Gastrocnemius medialis (tissue), 4 donors: ENCODE measurements around the gene SREK1.

Source experiments
- POLR2A ChIP-seq, 2 donors: fragments of 450-650 bp; IDR thresholded peaks; one replicate each; pipeline ENCODE4 v1.6.1; 2017; ENCODE audit warnings: antibody characterized with exemption in 2 of 2, mild to moderate bottlenecking in 2 of 2, moderate library complexity in 2 of 2
- TF ChIP-seq, protein P1 (sequence below), 5 experiments: fragments of 450-650 bp in 3 of 5; fragments of 200-600 bp in 2 of 5; sonication (generic) in 2 of 5; IDR thresholded peaks in 4 of 5; conservative IDR thresholded peaks in 1 of 5; 1 replicate in 4 of 5; 2 replicates in 1 of 5; pipeline ENCODE4 v1.5.1; 2016 to 2019; ENCODE audit warnings: antibody characterized with exemption in 5 of 5, mild to moderate bottlenecking in 3 of 5, moderate library complexity in 3 of 5

DNA sequence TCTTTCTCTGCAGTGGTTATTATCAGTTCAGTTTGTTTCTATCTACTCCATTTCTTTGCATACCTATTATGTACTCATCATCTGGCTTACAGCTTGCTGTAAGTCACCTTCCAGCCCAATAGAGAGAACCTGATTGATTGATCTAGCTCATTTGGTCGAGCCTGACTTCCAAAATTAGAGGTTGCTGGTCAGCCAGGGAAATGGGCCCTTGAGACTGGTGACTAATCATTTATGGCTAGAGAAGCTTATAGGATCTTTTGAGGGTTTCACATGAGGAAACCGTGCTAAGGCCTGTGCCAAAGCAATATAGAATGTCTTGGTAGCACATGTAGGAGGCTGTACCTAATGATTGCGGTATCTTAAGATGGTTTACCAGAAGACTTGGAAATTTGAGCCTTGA lies 5.8 kb downstream of the SREK1 start:
- TF ChIP-seq, protein P1, sequence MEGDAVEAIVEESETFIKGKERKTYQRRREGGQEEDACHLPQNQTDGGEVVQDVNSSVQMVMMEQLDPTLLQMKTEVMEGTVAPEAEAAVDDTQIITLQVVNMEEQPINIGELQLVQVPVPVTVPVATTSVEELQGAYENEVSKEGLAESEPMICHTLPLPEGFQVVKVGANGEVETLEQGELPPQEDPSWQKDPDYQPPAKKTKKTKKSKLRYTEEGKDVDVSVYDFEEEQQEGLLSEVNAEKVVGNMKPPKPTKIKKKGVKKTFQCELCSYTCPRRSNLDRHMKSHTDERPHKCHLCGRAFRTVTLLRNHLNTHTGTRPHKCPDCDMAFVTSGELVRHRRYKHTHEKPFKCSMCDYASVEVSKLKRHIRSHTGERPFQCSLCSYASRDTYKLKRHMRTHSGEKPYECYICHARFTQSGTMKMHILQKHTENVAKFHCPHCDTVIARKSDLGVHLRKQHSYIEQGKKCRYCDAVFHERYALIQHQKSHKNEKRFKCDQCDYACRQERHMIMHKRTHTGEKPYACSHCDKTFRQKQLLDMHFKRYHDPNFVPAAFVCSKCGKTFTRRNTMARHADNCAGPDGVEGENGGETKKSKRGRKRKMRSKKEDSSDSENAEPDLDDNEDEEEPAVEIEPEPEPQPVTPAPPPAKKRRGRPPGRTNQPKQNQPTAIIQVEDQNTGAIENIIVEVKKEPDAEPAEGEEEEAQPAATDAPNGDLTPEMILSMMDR (IDR thresholded peaks at IDR 0.05 in 4 of 5, conservative IDR thresholded peaks at IDR 0.05 in 1 of 5), result no peak
- no peak for TF ChIP-seq POLR2A (IDR thresholded peaks at IDR 0.05)
